Heart left ventricle (tissue), 16 donors: ENCODE data around the gene RRM1. TPM values are rescaled to one million over a fixed set of nuclear protein-coding genes. Genes with fewer than 3 reads are reported as not detected.

Source experiments
- ATAC-seq, 4 donors: fragments of 200-7000 bp; cut with Tn5 transposase; one replicate each; pipeline ENCODE4 v1.9.1; 2020 to 2022; ENCODE audit warnings: moderate library complexity in 4 of 4, mild to moderate bottlenecking in 3 of 4, moderate number of reproducible peaks in 1 of 4
- DNase-seq, 5 donors: peaks; one replicate each; pipeline ENCODE4 v3.0.0-alpha.2; 2020
- H3K27ac ChIP-seq, 12 donors: fragments of 200-600 bp; sonication (generic) in 4 of 12; one replicate each; pipeline versions ENCODE4 v1.5.0 to v1.8.0; 2016 to 2022; ENCODE audit warnings: mild to moderate bottlenecking in 2 of 12
- H3K27me3 ChIP-seq, 9 donors: fragments of 200-600 bp; sonication (generic) in 2 of 9; one replicate each; pipeline versions ENCODE4 v1.5.1 to v1.8.0; 2016 to 2022; ENCODE audit warnings: mild to moderate bottlenecking in 3 of 9
- H3K36me3 ChIP-seq, 9 donors: fragments of 200-600 bp; sonication (generic) in 2 of 9; one replicate each; pipeline versions ENCODE4 v1.5.0 to v1.8.0; 2018 to 2022; ENCODE audit warnings: mild to moderate bottlenecking in 2 of 9
- H3K4me1 ChIP-seq, 12 donors: fragments of 200-600 bp; sonication (generic) in 4 of 12; one replicate each; pipeline versions ENCODE4 v1.5.0 to v1.8.0; 2016 to 2022; ENCODE audit warnings: mild to moderate bottlenecking in 3 of 12
- H3K4me3 ChIP-seq, 12 donors: fragments of 200-600 bp; sonication (generic) in 4 of 12; one replicate each; pipeline versions ENCODE4 v1.5.0 to v1.8.0; 2017 to 2022; ENCODE audit warnings: mild to moderate bottlenecking in 9 of 12, moderate library complexity in 4 of 12
- H3K9me3 ChIP-seq, 12 donors: fragments of 200-600 bp; sonication (generic) in 4 of 12; one replicate each; pipeline versions ENCODE4 v1.5.0 to v1.8.0; 2016 to 2022; ENCODE audit warnings: mild to moderate bottlenecking in 1 of 12
- POLR2A ChIP-seq, 2 donors: fragments of 450-650 bp; IDR thresholded peaks; one replicate each; pipeline ENCODE4 v1.6.1; 2017; ENCODE audit warnings: antibody characterized with exemption in 2 of 2, mild to moderate bottlenecking in 2 of 2, moderate library complexity in 2 of 2
- WGBS, 4 donors: extraction: QIAGEN DNeasy Blood & Tissue Kit in 2 of 4; methylation state at CpG; one replicate each; pipeline versions ENCODE4 v1.1.5 to v1.1.7; 2013 to 2018; 5-methylcytosine and 5-hydroxymethylcytosine counted together
- intact Hi-C, 10 donors: fragments of 100-400 bp; cut with DNase I; formaldehyde crosslinking; loops; one replicate each; pipeline versions ENCODE4 v1.11.1 to v1.14.2; 2022
- long read RNA-seq, 3 donors: library from polyadenylated mRNA; unstranded; transcript quantifications; one replicate each; pipeline ENCODE4 v2.0.0, GENCODE V29; 2020 to 2021
- polyA plus RNA-seq, 2 donors: library from polyadenylated mRNA; stranded (reverse); fragments of 200-250 nt; gene quantifications; one replicate each; pipeline ENCODE4 v1.2.3, GENCODE V29; 2013
- total RNA-seq, 9 donors: library from RNA; depleted of rRNA in 2 of 9; stranded (reverse); fragments of >200 nt in 2 of 9; fragmentation: NEBNext Ultra II Directional in 3 of 9; extraction: Animal tissue kit (Norgen Biotek cat#: 25700) in 3 of 9; gene quantifications; one replicate each; pipeline versions ENCODE4 v1.1.0 to v1.2.4, GENCODE V29; 2016 to 2023
- TF ChIP-seq, protein P1 (sequence below), 12 donors: fragments of 200-600 bp; sonication (generic) in 4 of 12; IDR thresholded peaks; one replicate each; pipeline versions ENCODE4 v1.5.0 to v1.8.0; 2018 to 2022; ENCODE audit warnings: antibody characterized with exemption in 12 of 12, mild to moderate bottlenecking in 5 of 12
- donor health status: ischemic (EF 13 %, LVEDD 7.1; RV severe dilation, severe dysfunction).
- donor health status: healthy with polysubstance abuse.
- donor health status: DM: no; HTN: yes; CAD: no.
- donor health status: DM: no; HTN: no; CAD: no.
- donor health status: ischemic (EF 25% LVEDD 6.9; RV normal size, moderate dysfunction).
- donor health status: ischemic (EF 25% LVEDD 5.7; RV mildly dilated, moderate dysfunction).
- donor health status: healthy.
- donor health status: DM: yes; HTN: yes; CAD: no.
- donor health status: ischemic (EF 35%, LVEDD 5.7; RV mildly dilated, moderate dysfunction).
- donor health status: nonischemic (EF 11% LVEDD 7.7; RV severe dilation, severe dysfunction).
- donor health status: DM: yes; HTN: yes; CAD: no.
- donor health status: PGD.
- donor health status: ischemic (EF 29% LVEDD 5.4; RV normal size, mild dysfunction).
- donor health status: nonischemic (EF 23%, LVEDD 6.1; RV moderate dilation, normal function).

Gene RRM1
- total RNA-seq (10 to 100 TPM; 22.8 to 44.7 (median 28.9) TPM), polyA plus RNA-seq (10 to 100 TPM in 1 of 2 donors, 1 to 10 TPM in 1; 4.2 to 25.7 TPM)
- long read RNA-seq, donor 1, transcript RRM1-201 (19 exons, 3,076 nt), result major isoform, 25 of 39 reads
- long read RNA-seq, donor 1, partial matches to known transcripts, result 10 of 39 reads
- long read RNA-seq, donor 1, other reads (novel, unspliced or antisense), result 3 of 39 reads
- long read RNA-seq, donor 2, transcript RRM1-201 (19 exons, 3,076 nt), result major isoform, 86 of 121 reads
- long read RNA-seq, donor 2, partial matches to known transcripts, result 27 of 121 reads
- long read RNA-seq, donor 2, other reads (novel, unspliced or antisense), result 8 of 121 reads
- long read RNA-seq, donor 3, transcript RRM1-201 (19 exons, 3,076 nt), result major isoform, 34 of 40 reads
- long read RNA-seq, donor 3, partial matches to known transcripts, result 4 of 40 reads
- long read RNA-seq, donor 3, other reads (novel, unspliced or antisense), result 2 of 40 reads

DNA sequence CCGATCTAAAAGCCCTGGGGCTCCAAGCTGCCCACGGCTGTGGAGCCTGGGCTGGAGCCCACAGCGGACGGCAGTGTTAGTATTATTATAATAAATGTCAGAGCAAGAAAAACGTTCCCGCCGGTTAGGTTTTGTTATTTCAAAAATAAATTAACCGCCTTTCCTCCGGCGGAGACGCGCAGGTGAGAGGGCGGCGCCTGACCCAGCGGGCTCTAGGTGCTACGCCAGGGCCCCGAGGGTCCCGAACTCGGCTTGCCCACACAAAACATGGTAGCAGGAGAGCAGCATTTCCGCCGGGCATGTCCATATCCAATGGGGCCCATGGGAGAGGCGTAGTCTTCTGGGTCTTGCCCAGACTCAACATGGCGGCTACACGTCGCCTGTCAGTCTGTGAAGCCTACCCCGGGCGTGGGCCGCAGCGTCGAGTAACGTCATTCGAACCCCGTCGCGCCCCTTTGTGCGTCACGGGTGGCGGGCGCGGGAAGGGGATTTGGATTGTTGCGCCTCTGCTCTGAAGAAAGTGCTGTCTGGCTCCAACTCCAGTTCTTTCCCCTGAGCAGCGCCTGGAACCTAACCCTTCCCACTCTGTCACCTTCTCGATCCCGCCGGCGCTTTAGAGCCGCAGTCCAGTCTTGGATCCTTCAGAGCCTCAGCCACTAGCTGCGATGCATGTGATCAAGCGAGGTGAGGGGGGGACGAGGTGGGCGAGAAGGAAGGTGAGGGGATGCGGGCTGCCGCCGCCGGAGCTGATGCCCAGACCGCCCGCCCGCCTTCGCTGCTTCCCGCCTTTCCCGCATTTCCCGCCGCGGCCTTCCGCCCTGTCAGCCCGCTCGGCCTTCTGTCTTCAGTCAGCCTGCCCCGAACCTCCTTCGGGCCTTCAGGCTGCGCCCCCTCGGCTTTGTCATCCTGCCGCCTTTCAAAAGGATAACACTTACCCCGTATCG, at the start of gene RRM1:
RRM1 (plus strand) TSS at position 452 of the 944 bp plus-strand sequence; CDS start at position 666, 214 bp downstream.
- TF ChIP-seq POLR2A (IDR thresholded peaks at IDR 0.05), result peak in 1 of 2 donors; percentile 61
- TF ChIP-seq, protein P1, sequence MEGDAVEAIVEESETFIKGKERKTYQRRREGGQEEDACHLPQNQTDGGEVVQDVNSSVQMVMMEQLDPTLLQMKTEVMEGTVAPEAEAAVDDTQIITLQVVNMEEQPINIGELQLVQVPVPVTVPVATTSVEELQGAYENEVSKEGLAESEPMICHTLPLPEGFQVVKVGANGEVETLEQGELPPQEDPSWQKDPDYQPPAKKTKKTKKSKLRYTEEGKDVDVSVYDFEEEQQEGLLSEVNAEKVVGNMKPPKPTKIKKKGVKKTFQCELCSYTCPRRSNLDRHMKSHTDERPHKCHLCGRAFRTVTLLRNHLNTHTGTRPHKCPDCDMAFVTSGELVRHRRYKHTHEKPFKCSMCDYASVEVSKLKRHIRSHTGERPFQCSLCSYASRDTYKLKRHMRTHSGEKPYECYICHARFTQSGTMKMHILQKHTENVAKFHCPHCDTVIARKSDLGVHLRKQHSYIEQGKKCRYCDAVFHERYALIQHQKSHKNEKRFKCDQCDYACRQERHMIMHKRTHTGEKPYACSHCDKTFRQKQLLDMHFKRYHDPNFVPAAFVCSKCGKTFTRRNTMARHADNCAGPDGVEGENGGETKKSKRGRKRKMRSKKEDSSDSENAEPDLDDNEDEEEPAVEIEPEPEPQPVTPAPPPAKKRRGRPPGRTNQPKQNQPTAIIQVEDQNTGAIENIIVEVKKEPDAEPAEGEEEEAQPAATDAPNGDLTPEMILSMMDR (IDR thresholded peaks at IDR 0.05), result no peak
- 0% methylated on average over 49 to 74 of the region's 74 CpGs for WGBS, 4 donors
- intact Hi-C loops, result no loop called here
- Histone ChIP-seq H3K9me3 (no peaks in the 10 kb centered on the region), H3K36me3 (peaks cover 0 to 22% (median 8%) of the 10 kb centered on the region in 9 donors), H3K27me3 (no peaks in the 10 kb centered on the region), H3K4me3 (peak within 1 kb of the TSS; percentile 60 to 92 (median 80)), H3K27ac (peak within 1 kb of the TSS; percentile 76 to 96 (median 92)), H3K4me1 (peaks cover 0 to 47% (median 12%) of the 10 kb centered on the region in 12 donors)
- peak; percentile 94 to 97 (median 96) for DNase-seq
- ATAC-seq, result peak; percentile 98 to 99 (median 99)

DNA sequence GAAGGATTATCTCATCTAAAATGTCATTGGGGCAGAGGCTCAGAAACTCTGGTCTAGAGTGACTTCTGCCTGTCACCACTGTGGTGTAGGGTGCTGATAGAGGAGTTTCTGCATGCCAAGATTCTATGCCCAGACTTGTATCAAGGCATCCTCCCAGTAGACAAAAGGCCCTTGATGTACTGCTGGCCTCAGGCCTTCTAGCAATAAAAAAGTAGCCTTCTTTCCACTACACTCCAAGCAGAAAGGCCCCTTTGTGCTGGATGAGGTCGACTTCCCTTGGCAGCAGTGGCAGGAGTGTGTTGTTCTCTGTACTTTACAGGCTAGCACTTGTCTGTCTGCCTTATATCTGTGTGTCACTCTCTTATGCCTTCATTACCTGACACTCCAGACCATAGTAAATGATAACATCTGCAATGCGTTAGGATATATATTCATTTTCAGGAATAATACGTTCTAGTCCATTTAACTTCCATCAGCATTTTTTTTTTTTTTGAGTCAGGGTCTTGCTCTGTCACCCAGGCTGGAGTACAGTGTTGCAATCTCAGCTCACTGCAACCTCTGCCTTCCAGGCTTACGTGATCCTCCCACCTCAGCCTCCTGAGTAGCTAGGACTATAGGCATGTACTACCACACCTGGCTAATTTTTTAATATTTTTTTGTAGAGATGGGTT, 49.5 kb upstream of the RRM1 start:
- 36 to 45% (median 42%) methylated on average over 4 of the region's 4 CpGs for WGBS, 4 donors
- Histone ChIP-seq H3K36me3 (no peaks in the 10 kb centered on the region), H3K27me3 (no peaks in the 10 kb centered on the region), H3K9me3 (no peaks in the 10 kb centered on the region), H3K4me3 (no peak overlapping the region), H3K27ac (peak overlapping the region in 6 of 12 donors; percentile 15 to 49 (median 36)), H3K4me1 (peaks cover 2 to 28% (median 23%) of the 10 kb centered on the region in 12 donors)
- ATAC-seq (peak; percentile 48 to 74 (median 62)), DNase-seq (peak in 2 of 5 donors; percentile 34 to 60)
- TF ChIP-seq, protein P1 (IDR thresholded peaks at IDR 0.05), result no peak
- TF ChIP-seq POLR2A (IDR thresholded peaks at IDR 0.05), result no peak
- intact Hi-C loops, result loop anchor here in 3 of 10 donors (5.0 to 10.0 kb wide), 2 partner anchors 98 to 100 kb away; no protein-coding TSS in a partner anchor

DNA sequence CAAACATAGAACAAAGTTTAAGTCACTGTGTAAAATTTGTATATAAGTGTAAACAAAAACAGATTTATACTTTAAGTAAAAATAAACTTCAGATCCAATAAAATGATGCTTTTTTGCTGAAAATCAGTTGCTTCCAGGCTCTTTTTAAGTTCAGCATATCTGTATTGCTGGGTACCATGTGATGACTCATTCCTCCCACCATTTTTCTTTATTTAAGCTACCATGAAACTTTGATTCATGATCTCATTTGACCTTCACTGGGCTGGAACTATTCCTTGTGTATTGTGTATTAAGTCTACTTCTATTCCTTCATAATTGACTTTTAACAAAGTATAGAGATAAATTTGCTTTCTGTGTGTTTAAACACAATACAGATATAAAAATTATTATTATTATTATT, 46.3 kb upstream of the RRM1 start:
- H3K9me3 ChIP-seq, result no peaks in the 10 kb centered on the region
- H3K27ac ChIP-seq, result no peak overlapping the region
- H3K4me1 ChIP-seq, result peaks cover 2 to 24% (median 18%) of the 10 kb centered on the region in 12 donors
- no peaks in the 10 kb centered on the region for H3K27me3 ChIP-seq
- H3K4me3 ChIP-seq, result no peak overlapping the region
- H3K36me3 ChIP-seq, result peaks cover 0 to 6% (median 0%) of the 10 kb centered on the region in 9 donors
- intact Hi-C loops, result loop anchor here in 2 of 10 donors (10.0 kb wide), 1 partner anchor 104 kb away; no protein-coding TSS in a partner anchor
- DNase-seq (no peak), ATAC-seq (no peak)
- no peak for TF ChIP-seq POLR2A (IDR thresholded peaks at IDR 0.05)
- TF ChIP-seq, protein P1 (IDR thresholded peaks at IDR 0.05), result no peak
